Vagina (tissue), 2 donors: ENCODE results near the gene DUS2.

Experiments used
- CTCF ChIP-seq, 3 experiments: fragments of 450-650 bp in 2 of 3; fragments of 200-600 bp in 1 of 3; sonication (generic) in 1 of 3; IDR thresholded peaks; one replicate each; pipeline ENCODE4 v1.5.1; 2017 to 2019; ENCODE audit warnings: antibody characterized with exemption in 3 of 3, mild to moderate bottlenecking in 2 of 3, moderate library complexity in 2 of 3
- POLR2A ChIP-seq, 2 donors: fragments of 450-650 bp; IDR thresholded peaks; one replicate each; pipeline ENCODE4 v1.6.1; 2017; ENCODE audit warnings: antibody characterized with exemption in 2 of 2, mild to moderate bottlenecking in 2 of 2, moderate library complexity in 2 of 2
- POLR2AphosphoS5 ChIP-seq, 2 donors: sonication (generic); formaldehyde crosslinking; IDR thresholded peaks; one replicate each; pipeline ENCODE4 v1.9.0; 2017; ENCODE audit warnings: antibody characterized with exemption in 2 of 2, mild to moderate bottlenecking in 2 of 2, low read depth in 1 of 2; ENCODE audit not compliant: insufficient read depth in 1 of 2

DNA sequence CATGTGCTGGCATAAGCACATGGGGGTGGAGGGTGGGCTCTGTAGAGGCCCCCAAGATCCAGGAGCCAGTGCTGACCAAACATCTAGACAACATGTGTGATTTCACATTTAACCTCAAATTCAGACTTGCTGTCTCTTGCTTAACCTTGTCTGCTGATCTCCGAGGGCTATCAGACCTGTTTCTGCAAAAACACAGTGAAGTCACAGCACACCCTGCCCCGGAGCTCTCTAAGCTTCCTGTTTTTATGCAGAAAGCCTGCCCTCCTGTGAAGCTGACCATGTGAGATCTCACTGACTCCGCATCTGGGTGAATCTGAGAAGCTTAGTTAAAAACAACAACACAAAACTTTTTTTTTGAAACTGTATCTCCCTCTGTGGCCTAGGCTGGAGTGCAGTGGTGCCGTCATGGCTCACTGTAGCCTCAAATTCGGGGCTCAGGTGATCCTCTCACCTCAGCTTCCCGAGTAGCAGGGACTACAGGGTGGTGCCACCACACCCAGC lies 17.2 kb upstream of the DUS2 start:
- TF ChIP-seq CTCF (IDR thresholded peaks at IDR 0.05) = no peak
- no peak for TF ChIP-seq POLR2A (IDR thresholded peaks at IDR 0.05)
- TF ChIP-seq POLR2AphosphoS5 (IDR thresholded peaks at IDR 0.05; ENCODE audit: insufficient read depth in 1 of 2, low read depth in 1 of 2) = peak; percentile 35 to 70
